HG03457 (cell line): Measurements from ENCODE around the gene TLR10.
"Not testable (repeated sequence)": the region's sequence is repeated elsewhere in the genome, so short reads cannot be mapped to it uniquely, and the experiment has no call there.

ENCODE experiments used
- ATAC-seq: cut with Tn5 transposase; IDR thresholded peaks from one replicate; pipeline ENCODE4 v1.9.1; 2021; ENCODE audit warnings: moderate number of reproducible peaks; ENCODE audit not compliant: unreplicated experiment

Gene TLR10

GRCh38 chr4:38782452-38783108, at the start of gene TLR10:
Gene TLR10, minus strand, starts transcription at chr4:38782990. Its CDS starts 7,400 bp downstream, at chr4:38775590.
- peak; percentile 51 for ATAC-seq

- no peak for ATAC-seq
These were observed 49.4 kb upstream of the TLR10 start for GRCh38 chr4:38832206-38832605.

GRCh38 chr4:38831653-38832052, 48.9 kb upstream of the TLR10 start:
- no peak for ATAC-seq

GRCh38 chr4:38829237-38829636, 46.4 kb upstream of the TLR10 start:
- no peak for ATAC-seq

GRCh38 chr4:38823766-38824165, 41.0 kb upstream of the TLR10 start:
- ATAC-seq = no peak

- ATAC-seq = no peak
These were observed 40.0 kb upstream of the TLR10 start for GRCh38 chr4:38822748-38823303.

GRCh38 chr4:38821739-38822138, 38.9 kb upstream of the TLR10 start:
- ATAC-seq = no peak

DNA sequence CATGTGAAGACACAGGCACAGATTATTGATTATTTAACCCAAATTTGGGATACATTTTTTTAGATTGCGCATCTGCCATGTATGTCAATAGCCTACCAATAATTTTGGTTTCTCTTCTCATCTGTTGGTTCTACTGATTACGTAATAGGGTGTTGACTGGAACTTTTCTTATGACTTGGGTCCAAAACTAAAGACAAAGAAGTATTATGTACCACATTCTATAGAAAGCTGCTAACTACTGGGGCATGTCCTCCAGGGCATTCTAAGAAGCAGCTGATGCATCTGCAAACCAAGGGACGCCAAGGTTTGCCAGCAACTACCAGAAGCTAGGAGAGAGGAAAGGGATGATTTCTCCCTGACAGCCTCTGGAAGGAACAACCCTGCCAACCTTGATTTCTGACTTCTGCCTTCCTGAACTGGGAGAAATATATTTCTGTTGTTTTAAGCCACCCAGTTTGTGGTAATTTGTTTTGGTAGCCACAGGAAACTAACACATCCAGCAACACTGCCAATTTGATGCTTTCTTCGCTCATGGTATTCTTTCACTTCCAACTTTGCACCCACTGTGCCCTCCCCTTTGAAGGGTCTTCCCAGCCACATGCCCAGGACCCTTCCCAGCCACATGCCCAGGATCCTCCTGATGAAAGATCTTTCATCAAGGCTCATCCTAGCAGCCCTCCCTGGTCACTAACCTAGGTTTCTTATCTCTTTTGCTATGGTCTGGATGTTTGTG, 37.7 kb upstream of the TLR10 start:
- ATAC-seq = no peak

- ATAC-seq = no peak
These were observed 36.8 kb upstream of the TLR10 start for GRCh38 chr4:38819569-38819968.

DNA sequence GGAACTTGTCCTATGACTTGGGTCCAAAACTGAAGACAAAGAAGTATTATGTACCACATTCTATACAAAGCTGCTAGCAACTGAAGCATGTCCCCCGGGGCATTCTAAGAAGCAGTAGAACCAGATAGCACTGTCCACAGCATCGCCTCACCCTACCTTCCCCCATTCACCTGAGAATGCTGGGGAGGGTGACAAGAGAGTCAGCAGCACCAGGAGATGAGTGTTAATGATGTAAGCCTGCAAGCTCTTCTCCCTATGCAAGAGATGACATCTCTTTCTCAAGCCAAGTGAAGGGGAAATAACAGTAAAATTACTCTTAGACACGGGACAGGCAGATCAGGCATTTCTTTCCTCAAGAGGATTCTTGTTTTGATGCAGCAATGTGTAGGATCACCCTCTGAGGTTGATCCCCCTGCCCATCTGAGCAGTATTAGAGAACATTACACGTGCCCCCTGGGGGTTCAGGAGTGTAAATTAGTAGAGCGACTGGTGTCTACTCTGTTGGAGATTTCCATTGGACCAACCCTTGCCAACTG, 35.7 kb upstream of the TLR10 start:
- peak; percentile 37 for ATAC-seq

- ATAC-seq = no peak
These were observed 33.3 kb upstream of the TLR10 start for GRCh38 chr4:38815885-38816782.

DNA sequence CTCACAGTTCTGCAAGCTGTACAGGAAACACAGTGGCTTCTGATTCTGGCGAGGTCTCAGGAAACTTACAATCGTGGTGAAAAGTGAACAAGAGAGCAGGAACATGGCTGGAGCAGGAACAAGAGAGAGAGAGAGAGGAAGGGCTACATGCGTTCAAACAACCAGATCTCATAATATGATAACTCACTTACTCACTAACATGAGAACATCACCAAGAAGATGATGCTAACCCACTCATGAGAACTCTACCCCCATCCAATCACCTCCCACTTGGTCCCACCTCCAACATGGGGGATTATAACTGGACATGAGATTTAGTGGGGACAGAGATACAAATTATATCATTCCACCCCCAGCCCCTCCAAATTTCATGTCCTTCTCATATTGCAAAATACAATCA, 31.6 kb upstream of the TLR10 start:
- ATAC-seq = no peak

GRCh38 chr4:38811297-38811696, 28.5 kb upstream of the TLR10 start:
- no peak for ATAC-seq

GRCh38 chr4:38807462-38807861, 24.7 kb upstream of the TLR10 start:
- not testable (repeated sequence) for ATAC-seq

GRCh38 chr4:38806251-38806650, 23.5 kb upstream of the TLR10 start:
- ATAC-seq = not testable (repeated sequence)

GRCh38 chr4:38805530-38806145, 22.8 kb upstream of the TLR10 start:
- peak; percentile 75 for ATAC-seq

- no peak for ATAC-seq
These were observed 22.0 kb upstream of the TLR10 start, which contains the start of gene TLR1 for GRCh38 chr4:38804654-38805295. Gene TLR1, minus strand, starts transcription at chr4:38804791. Its CDS starts 5,960 bp downstream, at chr4:38798831.

DNA sequence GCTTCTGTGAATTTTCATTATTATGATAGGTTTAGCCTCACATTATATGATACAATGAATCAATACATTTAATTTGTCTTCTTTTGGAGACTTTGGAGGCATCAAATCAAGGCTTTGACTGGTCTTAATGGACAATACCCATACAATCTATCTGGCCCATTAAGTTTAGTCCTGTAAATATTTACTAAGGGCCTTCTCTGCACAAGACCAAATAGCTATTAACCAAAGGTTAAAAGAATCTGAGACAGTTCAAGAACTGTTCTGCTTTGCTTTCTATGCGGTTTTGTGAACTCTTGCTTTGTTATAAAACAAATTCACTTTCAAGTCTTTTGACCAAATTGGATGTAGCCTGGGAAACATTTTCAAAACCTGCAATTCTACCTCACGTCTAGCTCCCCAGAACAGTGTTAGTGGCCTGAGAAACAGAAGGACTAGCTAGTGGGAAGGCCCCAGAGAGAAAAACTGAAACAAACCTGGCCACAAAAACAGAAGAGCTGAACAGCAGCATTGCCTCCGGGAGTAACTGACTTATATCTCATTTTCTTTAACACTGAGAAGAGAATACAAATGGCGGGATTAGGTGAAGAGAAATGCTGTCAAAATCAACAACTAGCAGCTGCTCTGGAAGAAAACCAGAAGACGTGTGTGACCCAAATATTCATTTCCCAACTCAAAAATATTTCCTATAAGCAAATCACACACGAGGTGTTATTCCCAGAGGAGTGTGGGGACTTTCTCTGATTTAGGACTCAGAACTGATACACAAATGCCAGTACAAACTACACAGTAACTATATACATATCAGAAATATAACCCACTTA, 21.3 kb upstream of the TLR10 start:
- ATAC-seq = no peak
